HL-60 (cell line): ENCODE measurements around the gene CBLC.

Experiments
- GABPA ChIP-seq: IDR thresholded peaks from 2 replicates; pipeline ENCODE4 v1.6.1; 2012; ENCODE audit warnings: low read depth
- POLR2AphosphoS5 ChIP-seq: IDR thresholded peaks from 2 replicates; pipeline ENCODE4 v1.6.1; 2012; ENCODE audit warnings: low read depth
- TF ChIP-seq, protein P1 (sequence below): IDR thresholded peaks from one replicate; pipeline ENCODE4 v1.5.1; 2011; ENCODE audit warnings: low read length, control low read depth, inconsistent platforms; ENCODE audit not compliant: insufficient read depth

DNA sequence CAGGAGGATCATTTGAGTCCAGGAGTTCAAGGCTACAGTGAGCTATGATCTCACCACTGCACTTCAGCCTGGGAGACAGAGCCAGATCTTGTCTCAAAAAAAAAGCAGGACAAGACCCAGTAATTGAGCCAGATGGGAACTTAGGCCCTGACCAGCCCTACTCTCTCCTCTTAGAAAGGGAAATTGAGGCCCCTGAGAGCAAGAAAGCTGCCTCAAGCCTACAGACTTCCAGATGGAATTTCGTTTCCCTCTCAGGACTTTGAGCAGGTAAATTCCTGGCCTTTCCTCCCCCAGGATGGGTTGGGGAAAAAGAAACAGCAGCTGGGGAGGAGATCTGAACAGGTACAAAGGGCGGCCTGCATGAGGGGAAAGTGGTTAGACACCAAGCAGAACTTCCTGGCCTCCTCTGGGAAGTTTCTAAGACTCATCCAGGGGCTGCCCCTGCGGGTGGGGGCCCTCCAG lies 32.8 kb upstream of the CBLC start:
- TF ChIP-seq, protein P1, sequence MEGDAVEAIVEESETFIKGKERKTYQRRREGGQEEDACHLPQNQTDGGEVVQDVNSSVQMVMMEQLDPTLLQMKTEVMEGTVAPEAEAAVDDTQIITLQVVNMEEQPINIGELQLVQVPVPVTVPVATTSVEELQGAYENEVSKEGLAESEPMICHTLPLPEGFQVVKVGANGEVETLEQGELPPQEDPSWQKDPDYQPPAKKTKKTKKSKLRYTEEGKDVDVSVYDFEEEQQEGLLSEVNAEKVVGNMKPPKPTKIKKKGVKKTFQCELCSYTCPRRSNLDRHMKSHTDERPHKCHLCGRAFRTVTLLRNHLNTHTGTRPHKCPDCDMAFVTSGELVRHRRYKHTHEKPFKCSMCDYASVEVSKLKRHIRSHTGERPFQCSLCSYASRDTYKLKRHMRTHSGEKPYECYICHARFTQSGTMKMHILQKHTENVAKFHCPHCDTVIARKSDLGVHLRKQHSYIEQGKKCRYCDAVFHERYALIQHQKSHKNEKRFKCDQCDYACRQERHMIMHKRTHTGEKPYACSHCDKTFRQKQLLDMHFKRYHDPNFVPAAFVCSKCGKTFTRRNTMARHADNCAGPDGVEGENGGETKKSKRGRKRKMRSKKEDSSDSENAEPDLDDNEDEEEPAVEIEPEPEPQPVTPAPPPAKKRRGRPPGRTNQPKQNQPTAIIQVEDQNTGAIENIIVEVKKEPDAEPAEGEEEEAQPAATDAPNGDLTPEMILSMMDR = no peak
- TF ChIP-seq POLR2AphosphoS5 (no peak), GABPA (no peak)
